ENCODE data around the gene ZNF529.

DNA sequence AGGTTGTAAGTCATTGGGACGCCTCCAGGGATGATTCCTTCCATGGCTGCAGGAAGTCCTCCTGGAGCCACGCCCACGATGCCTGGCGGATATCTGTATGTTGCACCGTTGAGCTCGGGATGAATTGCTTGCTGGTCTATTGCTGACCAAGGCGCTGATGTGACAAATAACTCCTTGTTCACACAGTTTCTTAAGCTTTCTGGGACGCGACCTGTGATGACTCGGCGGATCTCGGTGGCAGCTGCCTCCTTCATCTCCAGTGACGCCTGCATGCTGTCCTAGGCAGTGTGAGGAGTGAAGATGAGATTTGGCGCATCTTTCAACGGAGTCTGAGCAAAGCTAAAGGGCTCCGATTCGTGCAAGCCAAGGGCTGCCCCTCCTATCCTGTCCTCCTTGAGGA lies 76.1 kb downstream of the ZNF529 start:
- TF ChIP-seq, protein P1, sequence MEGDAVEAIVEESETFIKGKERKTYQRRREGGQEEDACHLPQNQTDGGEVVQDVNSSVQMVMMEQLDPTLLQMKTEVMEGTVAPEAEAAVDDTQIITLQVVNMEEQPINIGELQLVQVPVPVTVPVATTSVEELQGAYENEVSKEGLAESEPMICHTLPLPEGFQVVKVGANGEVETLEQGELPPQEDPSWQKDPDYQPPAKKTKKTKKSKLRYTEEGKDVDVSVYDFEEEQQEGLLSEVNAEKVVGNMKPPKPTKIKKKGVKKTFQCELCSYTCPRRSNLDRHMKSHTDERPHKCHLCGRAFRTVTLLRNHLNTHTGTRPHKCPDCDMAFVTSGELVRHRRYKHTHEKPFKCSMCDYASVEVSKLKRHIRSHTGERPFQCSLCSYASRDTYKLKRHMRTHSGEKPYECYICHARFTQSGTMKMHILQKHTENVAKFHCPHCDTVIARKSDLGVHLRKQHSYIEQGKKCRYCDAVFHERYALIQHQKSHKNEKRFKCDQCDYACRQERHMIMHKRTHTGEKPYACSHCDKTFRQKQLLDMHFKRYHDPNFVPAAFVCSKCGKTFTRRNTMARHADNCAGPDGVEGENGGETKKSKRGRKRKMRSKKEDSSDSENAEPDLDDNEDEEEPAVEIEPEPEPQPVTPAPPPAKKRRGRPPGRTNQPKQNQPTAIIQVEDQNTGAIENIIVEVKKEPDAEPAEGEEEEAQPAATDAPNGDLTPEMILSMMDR (IDR thresholded peaks at IDR 0.05) = no peak
- no peak for TF ChIP-seq EZH2 (IDR thresholded peaks at IDR 0.05)

Measured in neural progenitor cell (in vitro differentiated cells).